Measurements from ENCODE around the gene SPATA13. TPM values are rescaled to one million over a fixed set of nuclear protein-coding genes. Genes with fewer than 3 reads are reported as not detected.

The SPATA13 gene
- total RNA-seq, 1 donor from 2014 or later = 24.7 TPM

DNA sequence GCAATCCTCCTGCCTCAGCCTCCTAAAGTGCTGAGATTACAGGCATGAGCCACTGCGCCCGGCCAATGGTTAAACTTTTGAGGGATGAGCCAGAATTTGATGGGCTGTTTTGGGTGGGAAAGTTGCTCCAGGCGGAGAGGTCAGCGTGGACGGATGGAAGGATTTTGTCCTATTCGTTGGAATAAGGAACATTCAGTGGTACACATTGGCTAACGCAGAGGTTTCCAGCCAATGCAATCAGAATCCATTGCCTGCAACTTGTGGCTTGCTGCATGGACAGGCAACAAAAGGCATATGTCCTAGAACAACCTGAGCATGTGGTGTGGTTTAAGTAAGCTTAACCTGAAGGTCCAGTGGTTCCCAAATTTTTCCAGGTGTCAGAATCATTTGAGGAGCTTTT, 113.4 kb downstream of the SPATA13 start:
- DNase-seq (ENCODE audit: low spot score) (no peak), ATAC-seq (no peak)

DNA sequence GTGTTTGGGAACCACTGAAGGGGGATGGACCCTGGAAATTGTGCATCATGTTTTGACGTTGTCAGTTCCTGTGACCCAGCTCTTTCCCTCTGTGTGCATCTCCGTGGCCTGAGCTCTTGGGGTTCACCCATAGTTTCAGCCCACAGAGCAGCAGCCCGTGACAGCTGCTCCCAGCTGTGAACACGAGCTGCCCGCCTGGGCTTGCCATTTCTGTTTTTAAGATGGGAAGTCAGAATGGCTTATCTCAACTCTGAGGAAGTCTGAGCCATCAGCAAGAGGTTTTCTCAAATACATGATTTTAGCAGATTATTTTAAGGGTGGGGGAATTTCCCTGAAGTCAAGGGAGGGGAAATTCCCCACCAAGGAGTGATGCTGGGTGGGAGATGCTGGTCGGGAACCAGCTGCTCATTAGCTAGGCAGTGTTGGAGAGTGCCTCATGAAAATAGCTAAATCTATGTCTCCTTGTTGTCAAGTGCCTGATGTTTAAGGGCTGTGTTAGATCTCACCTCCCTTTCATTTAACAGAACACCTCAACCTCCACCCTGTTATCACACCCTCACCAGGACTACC, 114.0 kb downstream of the SPATA13 start:
- DNase-seq (ENCODE audit: low spot score) (no peak), ATAC-seq (no peak)

DNA sequence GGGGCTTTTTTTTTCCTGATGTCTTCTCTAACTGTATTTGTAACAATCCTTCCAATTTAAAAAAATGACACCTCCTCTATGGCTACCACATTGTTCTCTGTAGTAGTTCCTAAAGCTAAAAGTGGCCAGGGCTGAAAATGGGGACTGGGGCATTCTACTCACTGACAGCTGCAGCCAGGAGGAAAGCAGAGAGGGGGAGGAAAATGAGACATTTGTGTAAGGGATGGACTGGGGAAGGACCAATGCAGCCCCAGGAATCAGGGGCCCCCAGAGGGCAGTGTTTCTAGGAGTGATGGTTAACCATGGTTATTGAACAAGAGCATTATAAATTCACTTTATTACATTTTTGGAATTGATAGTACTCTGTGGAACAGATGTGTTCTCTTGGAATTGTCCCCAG, 114.5 kb downstream of the SPATA13 start:
- ATAC-seq (no peak), DNase-seq (ENCODE audit: low spot score) (no peak)

DNA sequence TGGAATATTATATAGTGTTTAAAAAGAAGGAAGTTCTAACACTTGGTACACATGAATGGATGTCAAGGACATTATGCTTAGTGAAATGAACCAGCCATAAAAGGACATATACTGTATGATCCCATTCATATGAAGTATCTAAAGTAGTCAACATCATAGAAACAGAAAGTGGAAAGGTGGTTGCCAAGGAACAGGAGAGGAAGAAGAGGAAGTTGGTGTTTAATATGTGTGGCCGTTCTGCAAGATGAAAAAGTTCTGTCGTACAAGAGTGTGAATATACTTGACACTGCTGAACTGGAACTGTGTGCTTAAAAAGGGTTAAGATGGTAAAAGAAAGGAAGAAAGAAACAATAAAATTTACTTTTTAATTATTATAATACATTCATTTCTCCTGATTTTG, 115.8 kb downstream of the SPATA13 start:
- no peak for ATAC-seq
- DNase-seq (ENCODE audit: low spot score) = no peak

DNA sequence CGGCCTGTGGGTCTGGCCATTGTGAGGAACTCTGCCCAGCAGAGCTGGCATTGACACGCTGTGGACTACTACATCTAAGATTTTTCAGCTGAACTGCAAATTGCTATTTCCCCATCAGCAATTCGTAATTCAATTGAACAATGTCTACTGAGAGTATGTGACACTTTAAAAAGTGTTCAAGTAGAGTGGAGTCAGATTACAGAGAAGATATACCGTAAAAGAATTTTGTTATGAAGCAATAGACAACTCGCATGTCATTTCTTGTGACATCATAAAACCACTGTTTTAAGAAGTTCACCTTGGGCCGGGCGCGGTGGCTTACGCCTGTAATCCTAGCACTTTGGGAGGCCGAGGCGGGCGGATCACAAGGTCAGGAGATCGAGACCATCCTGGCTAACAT, 116.3 kb downstream of the SPATA13 start:
- DNase-seq (ENCODE audit: low spot score) (no peak), ATAC-seq (no peak)

DNA sequence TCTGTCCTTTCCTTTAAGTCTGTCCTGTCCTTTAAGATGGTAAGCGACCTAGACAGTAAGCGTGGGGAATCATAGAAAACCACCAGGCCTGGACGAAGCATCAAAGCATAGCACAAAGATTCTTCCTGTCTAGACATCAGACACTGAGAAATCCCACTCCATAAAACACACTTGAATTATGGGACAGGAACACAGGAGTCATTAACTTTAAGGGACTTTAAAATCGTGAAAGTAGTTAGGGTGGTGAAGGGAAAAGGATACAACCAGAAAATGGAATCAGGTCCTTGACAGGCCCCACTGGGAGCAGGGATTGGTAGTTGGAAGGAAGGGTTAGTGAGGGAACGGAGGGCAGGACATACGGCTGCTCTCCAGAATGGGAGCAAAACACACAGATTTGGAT, 117.2 kb downstream of the SPATA13 start:
- ATAC-seq (no peak), DNase-seq (ENCODE audit: low spot score) (no peak)

DNA sequence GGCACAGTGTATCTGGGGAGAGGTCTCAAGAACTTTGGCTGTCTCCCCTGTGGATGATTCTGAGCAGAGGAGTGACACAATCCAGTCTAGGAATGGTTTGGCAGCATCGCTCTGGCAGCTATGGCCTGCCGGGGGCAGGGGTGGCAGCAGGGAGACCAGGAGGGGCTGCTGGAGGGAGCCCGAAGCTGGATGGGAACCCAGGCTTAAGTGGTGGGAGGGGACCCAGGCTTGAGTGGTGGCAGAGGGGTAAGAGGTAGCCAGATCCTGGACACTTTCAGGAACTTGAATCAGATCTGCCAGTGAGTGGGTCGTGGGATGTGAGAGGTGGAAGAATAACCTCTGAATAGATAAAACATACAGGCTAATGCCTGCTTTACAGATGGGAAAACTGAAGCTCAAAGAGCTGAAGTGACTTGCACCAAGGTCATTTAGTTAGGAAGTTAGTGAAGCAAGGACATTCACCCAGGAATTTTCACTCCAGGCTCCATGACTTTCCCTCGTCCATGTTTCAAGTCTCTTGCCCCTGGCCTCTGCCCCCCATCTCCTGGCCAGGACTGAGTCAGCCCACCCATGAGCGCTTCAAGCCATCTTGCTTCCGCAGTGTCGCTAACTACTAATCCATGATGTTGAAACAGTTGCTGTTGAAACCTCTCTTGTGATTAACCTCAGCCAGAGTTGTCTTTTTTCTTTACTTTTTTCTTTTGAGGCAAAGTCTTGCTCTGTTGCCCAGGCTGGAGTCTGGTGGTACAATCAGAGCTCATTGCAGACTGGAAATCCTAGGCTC, 119.0 kb downstream of the SPATA13 start:
- no peak for DNase-seq (ENCODE audit: low spot score)
- ATAC-seq = no peak

DNA sequence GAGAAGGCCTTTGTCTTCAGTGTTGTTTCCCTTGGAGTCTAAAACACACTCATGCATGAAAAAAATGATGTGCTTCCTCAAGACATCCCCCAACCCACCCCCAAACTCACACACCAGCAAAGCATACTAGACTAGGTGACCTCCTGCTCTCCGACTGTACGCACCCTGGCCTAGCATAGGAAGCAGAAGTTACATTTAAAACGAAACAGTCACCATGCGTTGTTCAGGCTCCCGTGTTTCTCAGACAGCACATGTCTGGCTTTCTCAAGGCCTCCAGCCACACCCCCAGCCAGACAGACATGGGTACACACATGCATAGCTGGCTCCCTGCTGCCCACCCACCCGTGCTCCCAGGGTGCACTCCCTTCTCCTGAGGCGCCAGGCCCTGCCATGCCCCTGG, 120.2 kb downstream of the SPATA13 start:
- DNase-seq (ENCODE audit: low spot score) = no peak

DNA sequence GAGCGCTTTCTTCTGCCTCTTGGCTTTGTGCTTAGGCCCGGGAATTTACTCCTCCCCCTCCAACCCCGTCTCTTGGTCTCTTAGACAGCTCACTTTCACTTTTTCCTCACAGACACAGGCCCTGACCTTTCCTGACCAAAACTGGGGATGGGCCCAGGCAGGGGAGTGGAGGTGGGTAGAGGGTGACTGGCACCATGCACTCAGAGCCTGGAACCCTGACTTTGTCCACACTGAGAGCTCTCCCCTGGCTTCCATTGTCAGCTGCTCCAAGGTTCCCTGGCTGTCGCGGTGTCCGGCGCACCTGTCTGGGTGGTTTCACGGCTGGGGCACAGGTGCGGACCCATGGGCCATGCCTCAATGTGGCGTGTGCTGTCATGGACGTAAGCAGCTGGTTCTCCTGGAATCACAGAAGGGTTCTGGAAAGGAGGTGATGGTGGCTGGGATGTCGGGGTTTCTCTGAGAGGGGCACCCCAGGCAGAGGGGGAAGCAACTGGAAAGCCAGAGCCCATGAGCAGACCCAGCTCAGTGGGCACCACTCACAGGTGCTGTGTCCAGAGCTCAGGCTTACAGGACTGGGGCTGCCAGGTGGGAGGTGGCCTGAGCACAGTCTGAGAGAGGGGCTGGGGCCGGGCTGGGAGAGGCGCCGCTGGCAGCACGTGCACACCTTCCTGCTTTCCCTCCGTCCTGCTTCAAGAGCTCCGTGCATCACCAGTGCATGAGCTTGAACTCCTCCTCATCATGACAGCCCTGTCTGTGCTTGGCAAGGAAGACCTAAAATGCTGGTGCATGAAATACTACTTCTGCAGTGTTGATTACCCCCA, 120.9 kb downstream of the SPATA13 start:
- no peak for DNase-seq (ENCODE audit: low spot score)
- ATAC-seq = no peak

More for the DNA sequence above, 120.2 kb downstream of the SPATA13 start:
- ATAC-seq = no peak

DNA sequence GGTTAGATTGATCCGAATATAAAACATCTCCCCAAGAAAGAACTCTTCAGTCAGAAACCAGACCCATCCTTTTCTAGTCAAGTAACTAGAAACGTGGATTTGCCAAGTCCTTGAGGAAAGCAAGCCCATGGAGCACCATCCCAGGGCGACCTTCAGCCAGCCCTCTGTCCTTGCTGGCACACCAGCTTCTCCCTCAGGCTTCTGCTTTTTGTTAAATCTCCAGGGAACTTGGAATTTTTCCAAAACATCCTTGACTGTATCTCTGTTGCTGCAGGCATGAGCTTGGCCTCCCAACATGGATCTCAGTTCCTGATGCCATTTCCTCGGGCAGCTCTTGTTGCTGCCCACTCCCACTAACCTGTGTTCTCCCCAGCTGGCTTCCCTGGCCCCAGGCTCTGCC, 121.7 kb downstream of the SPATA13 start:
- no peak for DNase-seq (ENCODE audit: low spot score)
- no peak for ATAC-seq

DNA sequence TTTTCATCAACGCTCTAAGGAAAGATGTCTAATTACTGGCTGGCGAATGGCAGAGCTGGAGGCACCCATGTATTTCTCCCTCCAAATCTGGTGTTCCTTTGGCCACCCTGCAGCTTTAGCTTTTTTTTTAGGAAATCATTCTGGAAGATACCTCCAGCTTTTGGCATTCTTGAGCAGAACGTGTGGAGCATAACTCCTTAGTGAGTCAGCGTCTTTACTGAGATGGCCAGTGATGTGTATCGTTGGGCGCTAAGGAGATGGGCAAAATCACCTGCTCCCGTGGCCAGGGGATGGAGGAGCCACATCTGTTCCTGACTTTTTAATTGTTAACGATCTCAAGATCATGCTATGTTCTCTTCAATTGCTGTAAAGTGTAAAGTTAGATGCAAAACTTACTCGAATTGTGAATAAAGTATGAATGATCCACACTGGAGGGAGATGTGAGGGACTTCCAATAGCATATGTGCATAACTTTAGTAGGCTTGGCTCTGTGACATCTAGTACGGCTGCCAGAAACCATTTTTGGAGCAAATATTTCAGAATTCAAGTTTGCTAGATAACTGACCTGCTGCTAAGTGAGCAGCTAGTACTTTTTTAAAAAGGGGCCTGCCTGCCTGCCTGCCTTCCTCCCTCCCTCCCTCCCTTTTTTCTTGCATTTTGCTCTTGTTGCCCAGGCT, 124.5 kb downstream of the SPATA13 start:
- no peak for DNase-seq (ENCODE audit: low spot score)
- ATAC-seq = no peak

DNA sequence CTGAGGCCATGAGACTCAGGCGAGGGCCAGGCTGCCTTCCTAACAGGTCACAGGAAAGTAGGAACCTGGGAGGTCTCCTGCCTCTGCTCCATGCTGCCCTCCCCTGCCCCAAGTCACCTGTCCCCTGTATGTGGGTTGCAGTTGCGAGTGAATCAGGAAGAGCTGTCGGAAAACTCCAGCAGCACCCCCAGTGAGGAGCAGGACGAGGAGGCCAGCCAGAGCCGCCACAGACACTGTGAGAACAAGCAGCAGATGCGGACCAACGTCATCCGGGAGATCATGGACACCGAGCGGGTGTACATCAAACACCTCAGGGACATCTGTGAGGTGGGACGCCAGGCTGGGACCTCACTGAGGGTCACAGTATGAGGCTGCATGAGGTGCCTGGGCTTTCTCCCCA, 126.1 kb downstream of the SPATA13 start:
- DNase-seq (ENCODE audit: low spot score) = no peak
- ATAC-seq = no peak

DNA sequence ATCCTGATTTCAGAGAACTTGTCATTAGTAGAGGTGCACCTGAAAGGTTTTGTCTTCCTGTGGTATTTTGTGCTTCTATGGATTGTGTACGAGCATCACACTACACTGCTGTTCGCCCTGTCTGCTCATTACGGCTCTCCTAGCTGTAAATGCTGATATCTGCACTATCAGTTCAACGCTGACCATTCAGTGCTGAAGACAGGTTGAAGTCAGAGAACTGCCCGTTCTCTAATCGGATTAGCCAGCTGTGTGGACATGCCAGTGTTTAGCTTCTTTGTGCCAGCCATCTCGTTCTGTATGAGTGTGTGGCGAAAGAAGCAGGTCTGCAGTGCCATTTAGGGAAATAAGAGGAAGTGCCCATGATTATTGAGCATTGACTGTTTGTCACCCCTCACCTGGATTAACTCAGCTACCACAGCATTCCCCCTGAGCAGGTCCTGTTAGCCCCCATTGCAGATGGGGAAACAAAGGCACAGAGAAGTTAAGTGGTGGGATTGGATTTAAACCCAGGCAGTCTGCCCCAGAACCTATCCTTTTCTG, 127.3 kb downstream of the SPATA13 start:
- ATAC-seq = no peak
- no peak for DNase-seq (ENCODE audit: low spot score)

DNA sequence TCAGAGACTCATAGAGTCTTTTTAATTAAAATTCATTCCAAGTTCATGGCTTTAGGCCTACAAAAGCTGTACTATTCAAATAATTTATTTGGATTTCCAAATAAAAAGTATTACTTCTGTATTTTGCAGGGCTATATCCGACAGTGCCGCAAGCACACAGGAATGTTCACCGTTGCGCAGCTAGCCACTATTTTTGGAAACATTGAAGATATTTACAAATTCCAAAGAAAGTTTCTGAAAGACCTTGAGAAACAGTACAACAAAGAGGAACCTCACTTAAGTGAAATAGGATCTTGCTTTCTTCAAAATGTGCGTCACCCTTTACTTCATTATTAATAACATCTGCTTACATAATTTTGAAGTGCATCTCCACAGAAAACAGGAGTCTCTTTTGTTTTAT, 128.3 kb downstream of the SPATA13 start:
- DNase-seq (ENCODE audit: low spot score) (no peak), ATAC-seq (no peak)

DNA sequence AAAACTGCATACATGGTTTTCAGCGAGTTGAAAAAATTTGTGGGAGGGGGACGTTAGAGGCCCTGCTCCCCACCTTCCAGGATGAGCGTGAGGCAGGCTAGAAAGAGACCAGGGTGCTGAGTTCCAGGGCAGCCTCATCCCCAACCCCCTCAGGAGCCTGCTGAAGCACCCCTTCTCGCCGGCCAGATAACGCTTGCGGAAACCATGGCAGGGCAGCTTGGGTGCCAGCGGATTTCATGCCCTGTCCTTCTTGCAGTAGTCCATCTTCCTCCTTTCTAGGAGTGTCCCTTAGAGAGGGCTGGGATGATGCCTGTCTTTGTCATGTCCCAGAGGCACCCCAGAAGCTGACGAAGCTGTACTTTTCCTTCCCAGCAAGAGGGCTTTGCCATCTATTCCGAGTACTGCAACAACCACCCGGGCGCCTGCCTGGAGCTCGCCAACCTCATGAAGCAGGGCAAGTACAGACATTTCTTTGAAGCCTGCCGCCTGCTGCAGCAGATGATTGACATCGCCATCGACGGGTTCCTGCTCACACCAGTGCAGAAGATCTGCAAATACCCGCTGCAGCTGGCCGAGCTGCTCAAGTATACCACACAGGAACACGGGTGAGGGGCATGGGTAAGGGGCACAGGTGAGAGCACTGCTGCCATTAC, 129.9 kb downstream of the SPATA13 start:
- DNase-seq (ENCODE audit: low spot score) (no peak), ATAC-seq (no peak)

DNA sequence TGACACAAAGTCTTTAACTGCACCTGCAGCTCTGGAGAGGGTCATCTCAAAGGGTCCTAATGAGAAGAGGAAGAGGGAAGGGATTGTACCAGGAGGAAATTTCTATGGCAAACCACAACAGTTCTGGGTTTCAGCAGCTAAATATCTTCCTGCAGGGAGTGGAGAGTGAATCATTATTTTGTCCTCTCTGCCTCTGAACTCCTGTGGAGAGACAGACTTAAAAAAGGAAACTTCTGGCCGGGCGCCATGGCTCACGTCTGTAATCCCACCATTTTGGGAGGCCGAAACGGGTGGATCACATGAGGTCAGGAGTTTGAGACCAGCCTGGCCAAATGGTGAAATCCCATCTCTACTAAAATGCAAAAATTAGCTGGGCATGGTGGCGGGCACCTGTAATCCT, 132.0 kb downstream of the SPATA13 start:
- no peak for ATAC-seq
- DNase-seq (ENCODE audit: low spot score) = no peak

DNA sequence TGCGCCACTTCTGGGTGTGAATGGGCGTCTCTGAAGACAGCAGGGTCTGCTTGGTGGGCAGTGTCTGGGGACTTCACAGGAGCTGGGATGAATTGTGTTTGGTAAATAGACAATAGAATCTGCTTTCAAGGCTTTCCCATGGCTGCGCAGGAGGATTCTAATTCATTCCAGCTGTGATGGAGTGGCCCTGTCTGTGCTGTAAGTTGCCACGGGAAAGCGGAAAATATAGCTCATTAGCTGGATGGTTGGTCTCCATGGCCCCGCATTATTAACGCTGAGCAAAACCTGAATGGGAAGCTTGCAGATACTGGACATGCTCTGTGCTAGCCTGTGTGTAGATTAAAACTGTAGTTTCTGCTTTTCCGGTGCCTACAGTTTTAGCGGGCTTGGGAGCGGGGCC, 133.2 kb downstream of the SPATA13 start:
- ATAC-seq = no peak
- no peak for DNase-seq (ENCODE audit: low spot score)

DNA sequence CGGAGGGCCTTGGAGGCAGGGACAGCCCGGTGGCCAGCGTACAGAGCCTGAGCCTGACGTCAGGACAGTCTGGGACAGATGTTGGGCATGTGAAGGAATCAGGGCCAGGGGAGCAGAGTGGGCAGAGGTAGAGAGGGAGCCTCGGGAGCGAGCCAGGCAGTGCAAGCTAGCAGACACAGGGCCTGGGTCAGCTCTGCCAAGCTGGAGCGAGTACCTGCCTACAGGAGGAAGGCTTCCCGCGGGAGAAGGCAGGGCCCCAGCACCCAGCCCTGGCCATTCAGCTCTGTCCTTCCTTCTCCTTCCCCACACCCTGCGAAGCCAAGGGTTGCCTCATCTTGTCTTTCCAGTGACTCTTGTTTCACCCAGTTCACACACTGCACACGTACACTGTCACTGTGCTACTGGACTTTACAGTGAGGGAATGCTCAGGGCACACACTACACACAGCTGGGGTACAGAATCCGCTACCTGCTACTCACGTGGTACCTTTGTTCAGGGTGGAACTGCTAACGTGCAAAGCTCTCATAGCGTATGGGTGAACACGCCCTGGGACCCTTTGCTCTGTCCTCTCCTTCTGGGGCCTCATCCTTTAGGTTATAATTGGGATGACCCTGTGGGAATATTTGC, 139.1 kb downstream of the SPATA13 start:
- DNase-seq (ENCODE audit: low spot score) (no peak), ATAC-seq (no peak)

DNA sequence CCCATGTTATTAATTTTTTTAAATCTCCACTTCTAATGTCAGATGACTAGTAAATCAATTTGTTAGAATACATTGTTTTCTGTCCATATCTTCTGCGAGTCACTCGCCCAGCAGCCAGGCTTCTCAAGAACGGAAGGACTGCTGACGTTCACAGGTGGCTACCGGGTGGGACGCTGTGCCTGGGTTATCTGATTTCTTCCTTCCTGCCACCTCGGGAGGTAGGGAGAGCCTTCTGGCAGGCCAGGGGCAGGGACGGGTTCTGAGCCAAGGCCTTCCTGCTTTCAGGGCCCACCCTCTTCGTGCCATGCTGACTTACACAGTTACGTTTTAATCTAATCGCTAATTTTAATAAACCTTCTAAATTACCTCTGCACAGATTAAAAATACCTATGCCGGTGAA, 140.9 kb downstream of the SPATA13 start:
- DNase-seq (ENCODE audit: low spot score) (no peak), ATAC-seq (no peak)

DNA sequence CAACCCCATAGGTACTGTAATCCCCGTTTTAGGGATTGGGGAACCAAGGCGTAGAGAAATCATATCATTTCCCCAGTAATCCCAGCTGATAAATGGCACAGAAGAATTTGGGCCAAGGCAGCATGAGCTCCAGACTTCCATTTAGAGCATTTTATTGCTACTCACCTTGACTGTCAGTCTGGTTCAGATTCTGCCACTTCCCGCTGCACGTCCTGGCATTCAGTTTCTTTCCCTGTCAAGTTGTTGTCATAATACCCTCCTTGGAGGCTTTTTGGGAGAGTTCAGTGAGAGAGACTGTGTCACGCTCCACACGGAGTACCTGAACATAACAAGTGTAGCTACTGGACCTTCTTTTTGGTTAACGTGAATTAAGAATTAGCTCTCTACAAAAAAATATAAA, 141.4 kb downstream of the SPATA13 start:
- DNase-seq (ENCODE audit: low spot score) (no peak), ATAC-seq (no peak)

Data from left lobe of liver (tissue), 2 donors.